Thyroid gland (tissue), 4 donors: ENCODE results near the gene KCNA10. TPM values are rescaled to one million over a fixed set of nuclear protein-coding genes. Genes with fewer than 3 reads are reported as not detected.

ENCODE experiments used
- DNase-seq, 2 donors: peaks; one replicate each; pipeline ENCODE4 v3.0.0-alpha.2; 2019
- H3K27ac ChIP-seq, 3 donors: fragments of 200-600 bp; sonication (generic); 1 replicate in 2 of 3; 2 replicates in 1 of 3; pipeline ENCODE4 v1.5.1; 2016 to 2019; ENCODE audit warnings: mild to moderate bottlenecking in 1 of 3, moderate library complexity in 1 of 3
- H3K27me3 ChIP-seq: fragments of 200-600 bp; sonication (generic); one replicate; pipeline ENCODE4 v1.5.1; 2019
- H3K36me3 ChIP-seq, 2 donors: fragments of 200-600 bp; sonication (generic); one replicate each; pipeline ENCODE4 v1.5.1; 2016 to 2019
- H3K4me1 ChIP-seq, 2 donors: fragments of 200-600 bp; sonication (generic); one replicate each; pipeline ENCODE4 v1.5.1; 2017 to 2019
- H3K4me3 ChIP-seq, 3 donors: fragments of 200-600 bp; sonication (generic); replicated peaks in 1 of 3; 1 replicate in 2 of 3; 2 replicates in 1 of 3; pipeline ENCODE4 v1.5.1; 2016; ENCODE audit warnings: mild to moderate bottlenecking in 1 of 3
- H3K9me3 ChIP-seq: fragments of 200-600 bp; sonication (generic); one replicate; pipeline ENCODE4 v1.5.1; 2017
- POLR2A ChIP-seq, 2 donors: fragments of 450-650 bp; IDR thresholded peaks; one replicate each; pipeline ENCODE4 v1.6.1; 2017; ENCODE audit warnings: antibody characterized with exemption in 2 of 2, mild to moderate bottlenecking in 2 of 2, moderate library complexity in 1 of 2
- WGBS, 2 donors: methylation state at CpG; one replicate each; pipeline ENCODE4 v1.1.5; 2017; 5-methylcytosine and 5-hydroxymethylcytosine counted together
- intact Hi-C: fragments of 100-400 bp; cut with DNase I; formaldehyde crosslinking; loops from one replicate; pipeline ENCODE4 v1.15.1; 2023
- total RNA-seq, 4 donors: library from RNA; depleted of rRNA; stranded (reverse); fragments of >200 nt; gene quantifications; one replicate each; pipeline ENCODE4 v1.2.3, GENCODE V29; 2016
- TF ChIP-seq, protein P1 (sequence below), 6 experiments: fragments of 200-600 bp in 3 of 6; fragments of 450-650 bp in 3 of 6; sonication (generic) in 3 of 6; IDR thresholded peaks; one replicate each; pipeline ENCODE4 v1.5.1; 2016 to 2019; ENCODE audit warnings: antibody characterized with exemption in 6 of 6, mild to moderate bottlenecking in 2 of 6, inconsistent platforms in 1 of 6, moderate library complexity in 1 of 6

KCNA10 gene
- total RNA-seq, 4 donors from 2014 or later = not detected

- DNase-seq = no peak
- no peak overlapping the region for H3K4me3 ChIP-seq
- no peaks in the 10 kb centered on the region for H3K9me3 ChIP-seq
- H3K4me1 ChIP-seq = no peaks in the 10 kb centered on the region
- H3K36me3 ChIP-seq = no peaks in the 10 kb centered on the region
- H3K27me3 ChIP-seq = no peaks in the 10 kb centered on the region
- intact Hi-C loops = loop anchor here (5.0 kb wide), 1 partner anchor 48 kb away; no protein-coding TSS in a partner anchor
- no peak for TF ChIP-seq POLR2A (IDR thresholded peaks at IDR 0.05)
- TF ChIP-seq, protein P1, sequence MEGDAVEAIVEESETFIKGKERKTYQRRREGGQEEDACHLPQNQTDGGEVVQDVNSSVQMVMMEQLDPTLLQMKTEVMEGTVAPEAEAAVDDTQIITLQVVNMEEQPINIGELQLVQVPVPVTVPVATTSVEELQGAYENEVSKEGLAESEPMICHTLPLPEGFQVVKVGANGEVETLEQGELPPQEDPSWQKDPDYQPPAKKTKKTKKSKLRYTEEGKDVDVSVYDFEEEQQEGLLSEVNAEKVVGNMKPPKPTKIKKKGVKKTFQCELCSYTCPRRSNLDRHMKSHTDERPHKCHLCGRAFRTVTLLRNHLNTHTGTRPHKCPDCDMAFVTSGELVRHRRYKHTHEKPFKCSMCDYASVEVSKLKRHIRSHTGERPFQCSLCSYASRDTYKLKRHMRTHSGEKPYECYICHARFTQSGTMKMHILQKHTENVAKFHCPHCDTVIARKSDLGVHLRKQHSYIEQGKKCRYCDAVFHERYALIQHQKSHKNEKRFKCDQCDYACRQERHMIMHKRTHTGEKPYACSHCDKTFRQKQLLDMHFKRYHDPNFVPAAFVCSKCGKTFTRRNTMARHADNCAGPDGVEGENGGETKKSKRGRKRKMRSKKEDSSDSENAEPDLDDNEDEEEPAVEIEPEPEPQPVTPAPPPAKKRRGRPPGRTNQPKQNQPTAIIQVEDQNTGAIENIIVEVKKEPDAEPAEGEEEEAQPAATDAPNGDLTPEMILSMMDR (IDR thresholded peaks at IDR 0.05) = no peak
- 93 to 94% methylated on average over 5 of the region's 5 CpGs for WGBS, 2 donors
- H3K27ac ChIP-seq = no peak overlapping the region
Observed at GRCh38 chr1:110475362-110476027, 43.5 kb downstream of the KCNA10 start.

DNA sequence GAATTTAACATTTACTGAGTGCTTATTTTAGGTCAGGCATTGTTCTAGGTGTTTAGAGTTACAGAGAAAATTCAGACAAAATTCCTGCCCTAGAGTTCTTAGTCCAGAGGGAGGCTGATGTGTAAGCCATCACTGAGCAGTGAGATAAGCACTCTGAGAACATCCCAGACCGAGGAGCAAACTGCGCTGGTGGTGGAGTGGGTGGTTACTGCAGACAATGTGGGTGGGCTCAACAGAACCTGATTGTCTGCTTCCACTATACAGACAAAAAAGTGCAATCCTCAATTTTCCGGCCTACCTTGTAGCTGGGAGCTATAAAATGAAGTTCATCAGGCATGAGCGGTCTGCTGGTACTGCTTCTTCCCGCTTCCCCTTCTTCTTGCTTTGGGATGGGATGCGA, 44.5 kb downstream of the KCNA10 start:
- DNase-seq = no peak
- no peaks in the 10 kb centered on the region for H3K27me3 ChIP-seq
- no peak overlapping the region for H3K4me3 ChIP-seq
- WGBS, 2 donors = 97% methylated on average over 6 of the region's 6 CpGs
- intact Hi-C loops = no loop called here
- no peaks in the 10 kb centered on the region for H3K36me3 ChIP-seq
- no peaks in the 10 kb centered on the region for H3K9me3 ChIP-seq
- H3K4me1 ChIP-seq = no peaks in the 10 kb centered on the region
- H3K27ac ChIP-seq = no peak overlapping the region
- no peak for TF ChIP-seq POLR2A (IDR thresholded peaks at IDR 0.05)
- TF ChIP-seq, protein P1 (IDR thresholded peaks at IDR 0.05) = no peak

DNA sequence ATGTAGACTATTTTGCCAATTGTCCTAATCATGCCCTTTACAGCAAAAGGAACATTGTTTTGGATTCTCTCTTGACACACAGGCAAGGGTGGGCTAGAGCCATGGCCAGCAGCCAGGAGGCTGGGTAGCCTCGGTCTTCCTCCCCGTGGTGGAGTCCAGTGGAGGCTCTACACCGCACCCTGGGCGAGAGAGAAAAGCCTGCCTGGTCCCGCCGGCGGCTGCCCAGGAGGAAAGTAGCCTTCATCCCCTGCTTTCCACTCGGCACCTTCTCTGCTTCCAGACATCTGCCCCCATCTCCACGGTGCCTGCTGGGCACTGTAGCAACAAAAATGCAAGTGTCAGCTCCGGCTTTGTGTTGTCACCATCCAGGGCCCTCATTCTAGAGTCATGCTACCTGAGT, 46.4 kb downstream of the KCNA10 start:
- WGBS, 2 donors = 73 to 86% methylated on average over 9 to 10 of the region's 10 CpGs
- no peak overlapping the region for H3K27ac ChIP-seq
- H3K36me3 ChIP-seq = no peaks in the 10 kb centered on the region
- H3K27me3 ChIP-seq = no peaks in the 10 kb centered on the region
- no peak for DNase-seq
- TF ChIP-seq POLR2A (IDR thresholded peaks at IDR 0.05) = no peak
- TF ChIP-seq, protein P1 (IDR thresholded peaks at IDR 0.05) = no peak
- no peak overlapping the region for H3K4me3 ChIP-seq
- no peaks in the 10 kb centered on the region for H3K4me1 ChIP-seq
- H3K9me3 ChIP-seq = no peaks in the 10 kb centered on the region
- intact Hi-C loops = no loop called here

DNA sequence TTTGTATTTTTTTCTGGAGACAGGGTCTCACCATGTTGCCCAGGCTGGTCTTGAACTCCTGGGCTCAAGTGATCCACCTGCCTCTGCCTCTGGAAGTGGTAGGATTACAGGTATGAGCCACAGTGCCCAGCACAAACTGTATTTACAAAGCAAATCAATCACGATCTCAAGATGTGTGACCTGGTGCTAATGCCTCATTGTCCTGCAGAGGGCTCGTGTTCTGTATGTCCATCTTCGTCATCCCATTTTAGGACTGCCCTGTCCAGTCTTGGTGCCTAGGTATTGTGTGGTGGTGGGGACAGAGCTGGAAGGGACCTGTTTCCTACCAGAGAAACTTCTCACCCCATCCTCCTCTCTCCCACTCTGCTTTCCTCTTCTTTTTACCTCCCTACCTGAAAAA, 47.8 kb downstream of the KCNA10 start:
- WGBS, 2 donors = 72 to 84% methylated on average over 3 of the region's 3 CpGs
- no peaks in the 10 kb centered on the region for H3K9me3 ChIP-seq
- no peak overlapping the region for H3K27ac ChIP-seq
- intact Hi-C loops = no loop called here
- no peak overlapping the region for H3K4me3 ChIP-seq
- no peaks in the 10 kb centered on the region for H3K27me3 ChIP-seq
- no peaks in the 10 kb centered on the region for H3K36me3 ChIP-seq
- no peak for TF ChIP-seq POLR2A (IDR thresholded peaks at IDR 0.05)
- TF ChIP-seq, protein P1 (IDR thresholded peaks at IDR 0.05) = no peak
- no peaks in the 10 kb centered on the region for H3K4me1 ChIP-seq
- no peak for DNase-seq

Other genes starting within 250 kb of the KCNA10 start
- gene RBM15, start 179.8 kb downstream of the KCNA10 start, total RNA-seq = 10 to 100 TPM; 38.4 to 59.8 (median 40.7) TPM
- gene SLC16A4, start 128.1 kb downstream of the KCNA10 start, total RNA-seq = 10 to 100 TPM; 18.6 to 30.5 (median 25.8) TPM
- gene LAMTOR5, start 111.5 kb downstream of the KCNA10 start, total RNA-seq = 100 to 1,000 TPM in 1 of 4 donors, 10 to 100 TPM in 3; 46.1 to 119 (median 80.2) TPM
- gene PROK1, start 68.0 kb downstream of the KCNA10 start, total RNA-seq = under 1 TPM in 1 of 4 donors, not detected in 3; 0.33 TPM
- gene KCNA2, start 87.2 kb upstream of the KCNA10 start, total RNA-seq = 1 to 10 TPM; 2.9 to 6.8 (median 3.5) TPM
- gene KCNA3, start 155.8 kb upstream of the KCNA10 start, total RNA-seq = 1 to 10 TPM in 2 of 4 donors, under 1 TPM in 2; 0.59 to 3.8 (median 2.0) TPM